ENCODE measurements around the gene ASB6. TPM values are rescaled to one million over a fixed set of nuclear protein-coding genes. Genes with fewer than 3 reads are reported as not detected.

The ASB6 gene
- total and polyA plus RNA-seq, 2 donors (not counting 1 experiment from before 2014, with no cell fraction given), result 27.7 to 27.9 TPM

DNA sequence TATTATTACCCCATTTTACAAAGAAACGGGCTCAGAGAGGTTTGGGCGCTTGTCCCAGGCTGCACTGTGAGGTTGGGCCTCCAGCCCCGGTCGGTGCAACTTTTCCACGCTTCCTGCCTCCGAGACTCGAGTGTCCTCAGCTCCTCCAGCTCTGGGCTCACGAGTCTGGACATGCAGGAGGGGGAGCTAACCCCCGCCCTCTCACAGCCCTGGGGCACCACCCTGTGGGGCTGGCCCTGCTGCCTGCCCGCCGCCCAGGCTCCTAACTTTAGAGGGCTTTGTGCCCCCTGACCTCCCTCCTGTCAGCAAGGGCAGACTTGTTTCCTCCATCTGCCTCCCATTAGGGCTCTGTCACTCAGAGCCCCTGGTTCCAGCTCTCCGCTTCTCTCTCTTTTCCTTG lies 4.3 kb upstream of the ASB6 start:
- Histone ChIP-seq H3K9ac (ENCODE audit: low read length) (no peak overlapping the region), H2AFZ (ENCODE audit: insufficient read depth, low read depth, low read length, poor library complexity, severe bottlenecking) (no peak overlapping the region), H3K36me3 (replicated peaks in 1 of 2; ENCODE audit: control extremely low read depth in 1 of 2, control insufficient read depth in 1 of 2, extremely low read depth in 1 of 2, insufficient read depth in 2 of 2, low read length in 1 of 2) (no peaks in the 10 kb centered on the region), H4K20me1 (ENCODE audit: control insufficient read depth, insufficient read depth, low read length, poor library complexity, severe bottlenecking) (peaks cover 7% of the 10 kb centered on the region), H3K4me3 (ENCODE audit: control extremely low read depth in 1 of 5, extremely low read depth in 1 of 5, insufficient read depth in 1 of 5, low read depth in 2 of 5, low read length in 4 of 5) (no peak overlapping the region), H3K4me1 (ENCODE audit: control insufficient read depth in 2 of 2, insufficient read depth in 2 of 2, low read length in 2 of 2) (peaks cover 2 to 5% of the 10 kb centered on the region in 2 donors), H3K9me3 (ENCODE audit: control extremely low read depth in 1 of 3, control insufficient read depth in 2 of 3, insufficient read depth in 1 of 3, low read length in 2 of 3) (peaks cover 0 to 5% (median 0%) of the 10 kb centered on the region in 3 donors), H3K27ac (ENCODE audit: low read length in 2 of 2) (no peak overlapping the region), H3K4me2 (replicated peaks; ENCODE audit: low read depth, low read length, poor library complexity, severe bottlenecking) (no peak overlapping the region), H3K27me3 (replicated peaks in 1 of 4; ENCODE audit: control extremely low read depth in 1 of 4, control insufficient read depth in 3 of 4, insufficient read depth in 4 of 4, low read length in 3 of 4) (no peaks in the 10 kb centered on the region), H3K79me2 (ENCODE audit: control insufficient read depth, insufficient read depth, low read length) (peaks cover 8% of the 10 kb centered on the region)
- no peak for ATAC-seq (ENCODE audit: low read depth)
- POLR2A ChIA-PET, result no interaction called here
- no peak for DNase-seq
- H3K4me1 Mint-ChIP-seq, result peaks cover 8% of the 10 kb centered on the region
- 90% methylated on average over 12 of the region's 12 CpGs for WGBS (ENCODE audit: insufficient coverage)
- TF ChIP-seq, protein P1, sequence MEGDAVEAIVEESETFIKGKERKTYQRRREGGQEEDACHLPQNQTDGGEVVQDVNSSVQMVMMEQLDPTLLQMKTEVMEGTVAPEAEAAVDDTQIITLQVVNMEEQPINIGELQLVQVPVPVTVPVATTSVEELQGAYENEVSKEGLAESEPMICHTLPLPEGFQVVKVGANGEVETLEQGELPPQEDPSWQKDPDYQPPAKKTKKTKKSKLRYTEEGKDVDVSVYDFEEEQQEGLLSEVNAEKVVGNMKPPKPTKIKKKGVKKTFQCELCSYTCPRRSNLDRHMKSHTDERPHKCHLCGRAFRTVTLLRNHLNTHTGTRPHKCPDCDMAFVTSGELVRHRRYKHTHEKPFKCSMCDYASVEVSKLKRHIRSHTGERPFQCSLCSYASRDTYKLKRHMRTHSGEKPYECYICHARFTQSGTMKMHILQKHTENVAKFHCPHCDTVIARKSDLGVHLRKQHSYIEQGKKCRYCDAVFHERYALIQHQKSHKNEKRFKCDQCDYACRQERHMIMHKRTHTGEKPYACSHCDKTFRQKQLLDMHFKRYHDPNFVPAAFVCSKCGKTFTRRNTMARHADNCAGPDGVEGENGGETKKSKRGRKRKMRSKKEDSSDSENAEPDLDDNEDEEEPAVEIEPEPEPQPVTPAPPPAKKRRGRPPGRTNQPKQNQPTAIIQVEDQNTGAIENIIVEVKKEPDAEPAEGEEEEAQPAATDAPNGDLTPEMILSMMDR (IDR thresholded peaks at IDR 0.05), result no peak
- TF ChIP-seq EZH2 (IDR thresholded peaks at IDR 0.05; ENCODE audit: borderline replicate concordance, insufficient read depth, low read depth, low read length, poor library complexity, severe bottlenecking), result no peak
- no peaks in the 10 kb centered on the region for H3K9me3 Mint-ChIP-seq (ENCODE audit: insufficient read depth)
- CTCF ChIA-PET, result no interaction called here
- no peak overlapping the region for H3K27ac Mint-ChIP-seq
- H3K4me3 Mint-ChIP-seq, result no peak overlapping the region
- intact Hi-C loops (cut with micrococcal nuclease), result no loop called here
- H3K27me3 Mint-ChIP-seq, result peaks cover 11% of the 10 kb centered on the region

DNA sequence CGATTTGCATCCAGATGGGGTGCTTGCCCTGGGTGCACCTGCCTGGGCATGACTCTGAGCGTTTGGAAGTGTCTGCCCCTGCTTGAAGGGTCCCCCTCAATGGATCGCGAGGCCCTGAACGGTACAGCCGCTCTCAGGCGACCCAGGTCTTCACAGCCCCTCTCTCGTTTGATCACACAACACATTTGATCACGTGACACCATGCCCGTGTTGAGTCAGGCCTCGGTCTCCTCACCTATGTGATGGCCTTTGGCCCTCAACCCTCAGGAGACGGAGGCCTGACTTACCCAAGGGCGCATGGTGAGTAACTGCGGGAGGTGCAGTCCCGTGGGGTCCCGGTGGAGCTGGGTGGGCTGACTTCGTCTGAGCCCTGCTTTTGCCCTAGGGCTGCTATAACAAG lies 3.0 kb upstream of the ASB6 start:
- TF ChIP-seq EZH2 (IDR thresholded peaks at IDR 0.05; ENCODE audit: borderline replicate concordance, insufficient read depth, low read depth, low read length, poor library complexity, severe bottlenecking), result no peak
- TF ChIP-seq, protein P1 (IDR thresholded peaks at IDR 0.05), result no peak
- Mint-ChIP-seq H3K4me1 (peaks cover 20% of the 10 kb centered on the region), H3K27me3 (peaks cover 5% of the 10 kb centered on the region), H3K4me3 (peak overlapping the region; percentile 16), H3K9me3 (ENCODE audit: insufficient read depth) (no peaks in the 10 kb centered on the region), H3K27ac (no peak overlapping the region)
- Histone ChIP-seq H2AFZ (ENCODE audit: insufficient read depth, low read depth, low read length, poor library complexity, severe bottlenecking) (no peak overlapping the region), H3K79me2 (ENCODE audit: control insufficient read depth, insufficient read depth, low read length) (peaks cover 21% of the 10 kb centered on the region), H3K27ac (ENCODE audit: low read length in 2 of 2) (no peak overlapping the region), H3K36me3 (replicated peaks in 1 of 2; ENCODE audit: control extremely low read depth in 1 of 2, control insufficient read depth in 1 of 2, extremely low read depth in 1 of 2, insufficient read depth in 2 of 2, low read length in 1 of 2) (no peaks in the 10 kb centered on the region), H3K9ac (ENCODE audit: low read length) (no peak overlapping the region), H3K4me2 (replicated peaks; ENCODE audit: low read depth, low read length, poor library complexity, severe bottlenecking) (no peak overlapping the region), H4K20me1 (ENCODE audit: control insufficient read depth, insufficient read depth, low read length, poor library complexity, severe bottlenecking) (peaks cover 21% of the 10 kb centered on the region), H3K4me1 (ENCODE audit: control insufficient read depth in 2 of 2, insufficient read depth in 2 of 2, low read length in 2 of 2) (peaks cover 12 to 17% of the 10 kb centered on the region in 2 donors), H3K9me3 (ENCODE audit: control extremely low read depth in 1 of 3, control insufficient read depth in 2 of 3, insufficient read depth in 1 of 3, low read length in 2 of 3) (peaks cover 0 to 5% (median 0%) of the 10 kb centered on the region in 3 donors), H3K4me3 (ENCODE audit: control extremely low read depth in 1 of 5, extremely low read depth in 1 of 5, insufficient read depth in 1 of 5, low read depth in 2 of 5, low read length in 4 of 5) (no peak overlapping the region), H3K27me3 (replicated peaks in 1 of 4; ENCODE audit: control extremely low read depth in 1 of 4, control insufficient read depth in 3 of 4, insufficient read depth in 4 of 4, low read length in 3 of 4) (no peaks in the 10 kb centered on the region)
- intact Hi-C loops (cut with micrococcal nuclease), result loop anchor here (5.0 kb wide), 1 partner anchor 92 kb away; no protein-coding TSS in a partner anchor
- ATAC-seq (ENCODE audit: low read depth), result no peak
- WGBS (ENCODE audit: insufficient coverage), result 79% methylated on average over 17 of the region's 17 CpGs
- POLR2A ChIA-PET, result no interaction called here
- CTCF ChIA-PET, result no interaction called here
- no peak for DNase-seq
